HepG2 (cell line): Measurements from ENCODE around the gene EDC3. TPM values are rescaled to one million over a fixed set of nuclear protein-coding genes. Genes with fewer than 3 reads are reported as not detected.

Experiments used
- CHCHD3 ChIP-seq: sonication (generic); formaldehyde crosslinking; IDR thresholded peaks from 2 replicates; pipeline ENCODE4 v1.8.0; 2022; ENCODE audit warnings: mild to moderate bottlenecking, missing genetic modification reagents, moderate library complexity
- FOXC1 ChIP-seq: sonication (generic); formaldehyde crosslinking; IDR thresholded peaks from 2 replicates; pipeline ENCODE4 v1.8.0; 2022; ENCODE audit warnings: mild to moderate bottlenecking, missing genetic modification reagents, borderline replicate concordance
- GABPA ChIP-seq, 2 experiments: IDR thresholded peaks; 2 replicates each; pipeline ENCODE4 v1.6.1; 2011 to 2016; ENCODE audit warnings: low read depth in 2 of 2, low read length in 1 of 2, missing biosample characterization in 1 of 2, missing genetic modification characterization in 1 of 2
- IKZF5 ChIP-seq: IDR thresholded peaks from 2 replicates; pipeline ENCODE4 v1.6.1; 2018; ENCODE audit warnings: missing genetic modification reagents, mild to moderate bottlenecking, missing compliant biosample characterization
- JDP2 ChIP-seq: sonication (generic); formaldehyde crosslinking; IDR thresholded peaks from 2 replicates; pipeline ENCODE4 v1.8.1; 2022; ENCODE audit warnings: missing genetic modification reagents, borderline replicate concordance
- JUND ChIP-seq: sonication (generic); formaldehyde crosslinking; IDR thresholded peaks from 2 replicates; pipeline ENCODE4 v1.8.0; 2022; ENCODE audit warnings: mild to moderate bottlenecking, missing genetic modification reagents
- MAX ChIP-seq: IDR thresholded peaks from 2 replicates; pipeline ENCODE4 v1.6.1; 2012; ENCODE audit warnings: inconsistent platforms
- MTA1 ChIP-seq: sonication (generic); formaldehyde crosslinking; IDR thresholded peaks from 2 replicates; pipeline ENCODE4 v1.4.0; 2020; ENCODE audit warnings: missing genetic modification reagents, mild to moderate bottlenecking, borderline replicate concordance
- RERE ChIP-seq: IDR thresholded peaks from 2 replicates; pipeline ENCODE4 v1.6.1; 2016; ENCODE audit warnings: low read depth, missing genetic modification reagents, missing compliant biosample characterization
- SETDB1 ChIP-seq: sonication (generic); formaldehyde crosslinking; IDR thresholded peaks from 2 replicates; pipeline ENCODE4 v1.5.1; 2020; ENCODE audit warnings: missing genetic modification reagents, mild to moderate bottlenecking, borderline replicate concordance
- ZBTB44 ChIP-seq: sonication (generic); formaldehyde crosslinking; IDR thresholded peaks from 2 replicates; pipeline ENCODE4 v1.4.0; 2020; ENCODE audit warnings: missing genetic modification reagents
- ZFP37 ChIP-seq: sonication (generic); formaldehyde crosslinking; IDR thresholded peaks from 2 replicates; pipeline ENCODE4 v1.4.0; 2020; ENCODE audit warnings: missing genetic modification reagents, borderline replicate concordance
- ZNF205 ChIP-seq: IDR thresholded peaks from 2 replicates; pipeline ENCODE4 v1.6.1; 2018; ENCODE audit warnings: missing biosample characterization, missing genetic modification reagents
- ZNF329 ChIP-seq: sonication (generic); formaldehyde crosslinking; IDR thresholded peaks from 2 replicates; pipeline ENCODE4 v1.9.0; 2021; ENCODE audit warnings: low read depth, mild to moderate bottlenecking, missing genetic modification reagents
- ZNF331 ChIP-seq: sonication (generic); formaldehyde crosslinking; IDR thresholded peaks from 2 replicates; pipeline ENCODE4 v1.4.0; 2020; ENCODE audit warnings: missing genetic modification reagents
- ZNF574 ChIP-seq: sonication (generic); formaldehyde crosslinking; IDR thresholded peaks from 2 replicates; pipeline ENCODE4 v1.4.0; 2020; ENCODE audit warnings: missing genetic modification reagents
- ZNF605 ChIP-seq: sonication (generic); formaldehyde crosslinking; IDR thresholded peaks from 2 replicates; pipeline ENCODE4 v1.8.0; 2022; ENCODE audit warnings: mild to moderate bottlenecking, missing genetic modification reagents
- ZNF644 ChIP-seq: IDR thresholded peaks from 2 replicates; pipeline ENCODE4 v1.6.1; 2016; ENCODE audit warnings: low read depth
- polyA plus RNA-seq, 8 experiments: library from polyadenylated mRNA; depleted of rRNA in 3 of 8; stranded (reverse) in 7 of 8; unstranded in 1 of 8; fragments of >200 nt; fragmentation: Illumina TruSeq in 4 of 8; extraction: Trizol in 4 of 8; gene quantifications; 2 replicates each; pipeline versions ENCODE4 v1.2.1 to v1.2.3, GENCODE V29; 2011 to 2016; ENCODE audit warnings: low read depth in 4 of 8, missing spikeins in 1 of 8, mixed read lengths in 1 of 8; ENCODE audit not compliant: insufficient read depth in 1 of 8
- total RNA-seq, 5 experiments: library from RNA; depleted of rRNA; stranded (reverse); fragments of >200 nt; fragmentation: Illumina TruSeq; extraction: Trizol; gene quantifications; 2 replicates each; pipeline ENCODE4 v1.2.3, GENCODE V29; 2016; ENCODE audit warnings: low read depth in 1 of 5

The EDC3 gene
- total and polyA plus RNA-seq, 2 of the 13 experiments (the other 11 are each of a cell fraction or from before 2014, with no cell fraction given): 17.4 to 32.0 TPM

GRCh38 chr15:74614744-74615507, 80.9 kb downstream of the EDC3 start (continued):
- TF ChIP-seq RERE (CRISPR knock-in tag) (no peak), ZNF605 (peak; percentile 54; the same call in 1 of the 2 replicates), SETDB1 (no peak), IKZF5 (CRISPR knock-in tag) (no peak), ZNF205 (CRISPR knock-in tag) (no peak), JUND (CRISPR knock-in tag) (no peak), CHCHD3 (CRISPR knock-in tag) (no peak), GABPA (IDR thresholded peaks at IDR 0.05; ENCODE audit: low read depth, low read length) (no peak), GABPA (CRISPR knock-in tag; IDR thresholded peaks at IDR 0.05; ENCODE audit: low read depth) (peak; percentile 22; the same call in 1 of the 2 replicates), MAX (peak; percentile 61), ZFP37 (CRISPR knock-in tag) (no peak), ZNF329 (no peak), ZBTB44 (CRISPR knock-in tag) (no peak), ZNF644 (CRISPR knock-in tag) (no peak), ZNF574 (CRISPR knock-in tag) (peak; percentile 47; the same call in 1 of the 2 replicates), FOXC1 (CRISPR knock-in tag) (no peak), MTA1 (no peak; the same call in 1 of the 2 replicates), ZNF331 (peak; percentile 11; the same call in 1 of the 2 replicates), JDP2 (CRISPR knock-in tag) (no peak)
